Measurements from ENCODE around the gene ABCD1. TPM values are rescaled to one million over a fixed set of nuclear protein-coding genes. Genes with fewer than 3 reads are reported as not detected.

Gene ABCD1
- total and polyA plus RNA-seq, 9 of the 15 experiments (the other 6 are each of a cell fraction or from before 2014, with no cell fraction given), result 0.07 to 6.9 (median 2.2) TPM

- TF ChIP-seq NRF1 (conservative IDR thresholded peaks at IDR 0.05 in 1 of 2, IDR thresholded peaks at IDR 0.05 in 1 of 2) (peak in 1 of 2 experiments; percentile 26; a peak in 1 of 4 replicates), STAT6 (CRISPR knock-in tag; IDR thresholded peaks at IDR 0.05) (no peak), TSC22D4 (tag; IDR thresholded peaks at IDR 0.05) (no peak), NFXL1 (CRISPR knock-in tag; IDR thresholded peaks at IDR 0.05) (no peak), ZNF197 (CRISPR knock-in tag; IDR thresholded peaks at IDR 0.05; ENCODE audit: low read depth) (no peak), MAFK (IDR thresholded peaks at IDR 0.05; ENCODE audit: low read length) (no peak), DIDO1 (tag; IDR thresholded peaks at IDR 0.05; ENCODE audit: low read depth) (no peak), MLX (CRISPR knock-in tag; conservative IDR thresholded peaks at IDR 0.05) (no peak), CEBPZ (IDR thresholded peaks at IDR 0.05; ENCODE audit: borderline replicate concordance, low read depth, low read length) (no peak), THAP7 (CRISPR knock-in tag; IDR thresholded peaks at IDR 0.05) (no peak), SMARCC2 (IDR thresholded peaks at IDR 0.05; ENCODE audit: low read depth) (no peak), NR0B1 (IDR thresholded peaks at IDR 0.05; ENCODE audit: partially characterized antibody) (no peak), SMAD2 (IDR thresholded peaks at IDR 0.05; ENCODE audit: low read depth, low read length) (no peak), HEY1 (CRISPR knock-in tag; IDR thresholded peaks at IDR 0.05; ENCODE audit: borderline replicate concordance) (no peak), NCOR1 (IDR thresholded peaks at IDR 0.05) (peak; percentile 22; the same call in 1 of the 2 replicates), ZSCAN32 (CRISPR knock-in tag; IDR thresholded peaks at IDR 0.05) (no peak), CBFA2T2 (conservative IDR thresholded peaks at IDR 0.05) (no peak), NFE2L1 (tag; IDR thresholded peaks at IDR 0.05; ENCODE audit: borderline replicate concordance, low read depth) (no peak), CBX5 (IDR thresholded peaks at IDR 0.05; ENCODE audit: borderline replicate concordance, low read depth) (no peak), ZNF583 (CRISPR knock-in tag; IDR thresholded peaks at IDR 0.05) (no peak)
These were observed 41.6 kb downstream of the ABCD1 start (continued) for GRCh38 chrX:153766098-153766817.
